A673 (cell line): ENCODE results near the gene CENPM.

ENCODE experiments used
- CTCF ChIP-seq: fragments of 300-800, 200-600 bp; sonication (generic); conservative IDR thresholded peaks from 2 replicates; pipeline ENCODE4 v1.5.1; 2017; ENCODE audit warnings: low read depth, mild to moderate bottlenecking, antibody characterized with exemption, low read length, moderate library complexity, mixed read lengths
- EZH2 ChIP-seq: fragments of 200-600 bp; sonication (generic); IDR thresholded peaks from 2 replicates; pipeline ENCODE4 v1.6.1; 2017; ENCODE audit warnings: borderline replicate concordance, low read depth, mild to moderate bottlenecking, mixed read lengths, antibody characterized with exemption, low read length; ENCODE audit not compliant: poor library complexity, severe bottlenecking

DNA sequence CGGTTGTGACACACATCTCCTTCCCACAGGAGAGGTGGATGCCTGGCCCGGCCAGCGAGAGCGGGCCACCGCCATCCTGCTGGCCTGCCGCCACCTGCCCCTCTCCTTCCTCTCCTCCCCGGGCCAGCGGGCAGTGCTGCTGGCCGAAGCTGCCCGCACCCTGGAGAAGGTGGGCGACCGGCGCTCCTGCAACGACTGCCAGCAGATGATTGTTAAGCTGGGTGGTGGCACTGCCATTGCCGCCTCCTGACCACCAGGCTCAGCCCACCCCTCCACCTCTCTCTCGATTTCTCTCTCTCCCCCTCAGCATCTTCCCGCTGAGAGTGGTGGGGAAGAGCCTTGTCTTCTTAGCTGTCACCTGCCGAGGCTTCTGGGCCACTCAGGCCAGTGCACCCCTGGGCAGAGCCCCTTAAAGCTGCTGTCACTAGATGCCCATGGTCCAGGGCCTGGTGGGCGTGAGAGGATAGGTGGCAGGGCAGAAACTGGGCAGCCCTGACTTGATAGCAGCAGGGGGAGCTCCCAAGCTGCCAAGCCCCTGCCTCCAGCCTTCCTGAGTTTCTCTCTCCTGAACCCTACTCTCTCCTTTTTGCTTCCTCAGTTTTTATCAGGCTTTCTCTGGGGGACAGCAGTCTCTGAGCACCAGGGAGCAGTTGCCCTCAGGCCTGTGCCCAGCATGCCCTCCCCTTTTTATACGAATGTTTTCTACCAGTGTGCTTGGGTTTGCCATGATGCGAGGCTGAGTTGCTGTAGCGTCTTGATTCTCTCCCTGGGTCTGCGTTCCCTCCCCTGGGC, 41.3 kb downstream of the CENPM start:
- TF ChIP-seq CTCF, result no peak
- TF ChIP-seq EZH2, result no peak
